Upper lobe of left lung (tissue), 4 donors: ENCODE data around the gene PRCP.

ENCODE experiments used
- POLR2A ChIP-seq, 4 donors: fragments of 450-650 bp; IDR thresholded peaks; one replicate each; pipeline ENCODE4 v1.5.1; 2016 to 2017; ENCODE audit warnings: antibody characterized with exemption in 4 of 4, mild to moderate bottlenecking in 2 of 4
- TF ChIP-seq, protein P1 (sequence below), 6 experiments: fragments of 450-650 bp in 4 of 6; fragments of 200-600 bp in 2 of 6; sonication (generic) in 2 of 6; IDR thresholded peaks; one replicate each; pipeline ENCODE4 v1.5.1; 2016 to 2019; ENCODE audit warnings: antibody characterized with exemption in 6 of 6

DNA sequence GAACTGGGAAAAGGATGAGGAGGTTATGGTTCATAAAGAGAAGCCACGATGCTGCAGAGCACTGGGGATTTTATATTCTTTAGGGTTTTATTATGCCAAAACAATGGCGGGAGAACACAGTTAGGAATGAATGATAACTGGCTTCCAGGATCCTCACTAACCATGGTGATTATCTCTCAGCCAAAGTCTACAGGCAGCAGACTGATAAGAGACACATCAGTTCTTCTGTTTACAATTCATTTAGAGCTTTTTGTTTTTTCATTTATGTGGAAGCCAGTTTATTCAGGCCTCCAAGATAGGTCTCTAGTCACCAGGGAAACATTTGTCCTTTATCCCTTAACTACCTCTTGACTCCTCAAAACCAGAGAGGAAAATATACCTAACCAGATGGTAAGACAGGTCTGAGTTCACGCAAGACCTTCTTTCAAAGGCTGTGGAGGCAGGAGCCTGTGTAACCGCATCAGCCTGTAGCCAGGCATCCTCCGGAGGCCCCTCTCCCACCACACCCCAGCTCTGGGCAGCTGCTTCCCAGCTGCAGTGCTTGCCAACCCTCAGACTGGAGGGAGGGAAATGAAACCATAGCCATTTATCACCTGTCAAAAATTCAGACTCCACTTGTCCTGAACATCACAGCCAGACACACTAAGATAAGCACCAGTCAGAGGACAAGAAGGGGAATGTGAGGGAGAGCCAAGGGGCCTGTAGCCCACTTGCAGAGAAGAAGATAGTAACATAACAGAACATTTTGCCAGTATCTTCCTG, 109.3 kb downstream of the PRCP start:
- TF ChIP-seq POLR2A (IDR thresholded peaks at IDR 0.05): no peak
- TF ChIP-seq, protein P1, sequence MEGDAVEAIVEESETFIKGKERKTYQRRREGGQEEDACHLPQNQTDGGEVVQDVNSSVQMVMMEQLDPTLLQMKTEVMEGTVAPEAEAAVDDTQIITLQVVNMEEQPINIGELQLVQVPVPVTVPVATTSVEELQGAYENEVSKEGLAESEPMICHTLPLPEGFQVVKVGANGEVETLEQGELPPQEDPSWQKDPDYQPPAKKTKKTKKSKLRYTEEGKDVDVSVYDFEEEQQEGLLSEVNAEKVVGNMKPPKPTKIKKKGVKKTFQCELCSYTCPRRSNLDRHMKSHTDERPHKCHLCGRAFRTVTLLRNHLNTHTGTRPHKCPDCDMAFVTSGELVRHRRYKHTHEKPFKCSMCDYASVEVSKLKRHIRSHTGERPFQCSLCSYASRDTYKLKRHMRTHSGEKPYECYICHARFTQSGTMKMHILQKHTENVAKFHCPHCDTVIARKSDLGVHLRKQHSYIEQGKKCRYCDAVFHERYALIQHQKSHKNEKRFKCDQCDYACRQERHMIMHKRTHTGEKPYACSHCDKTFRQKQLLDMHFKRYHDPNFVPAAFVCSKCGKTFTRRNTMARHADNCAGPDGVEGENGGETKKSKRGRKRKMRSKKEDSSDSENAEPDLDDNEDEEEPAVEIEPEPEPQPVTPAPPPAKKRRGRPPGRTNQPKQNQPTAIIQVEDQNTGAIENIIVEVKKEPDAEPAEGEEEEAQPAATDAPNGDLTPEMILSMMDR (IDR thresholded peaks at IDR 0.05): no peak
